ENCODE measurements around the gene FBXL22.

GRCh38 chr15:63608989-63609388 lies 11.8 kb downstream of the FBXL22 start:
- TF ChIP-seq CTCF (IDR thresholded peaks at IDR 0.05), result no peak
- TF ChIP-seq ZFX (IDR thresholded peaks at IDR 0.05; ENCODE audit: borderline replicate concordance), result no peak

Data from 22Rv1 (cell line).